H9 (cell line): ENCODE data around the gene MORF4L1. TPM values are rescaled to one million over a fixed set of nuclear protein-coding genes. Genes with fewer than 3 reads are reported as not detected.

Experiments used
- DNase-seq: peaks from one replicate; pipeline ENCODE4 v3.0.0-alpha.2; 2017
- H2AFZ ChIP-seq: one replicate; pipeline ENCODE4 v1.6.1; 2013; ENCODE audit warnings: mild to moderate bottlenecking, low read length, control low read depth, moderate library complexity
- H2AK5ac ChIP-seq: 2 replicates; pipeline ENCODE4 v1.6.1; 2013; ENCODE audit warnings: low read length, control low read depth, mixed read lengths; ENCODE audit not compliant: insufficient read length
- H2BK120ac ChIP-seq: one replicate; pipeline ENCODE4 v1.6.1; 2013; ENCODE audit warnings: low read depth, mild to moderate bottlenecking, low read length, control low read depth, inconsistent platforms; ENCODE audit not compliant: poor library complexity, severe bottlenecking
- H2BK12ac ChIP-seq: 2 replicates; pipeline ENCODE4 v1.6.1; 2013; ENCODE audit warnings: low read length, control low read depth, mixed read lengths, low read depth; ENCODE audit not compliant: insufficient read length
- H2BK15ac ChIP-seq: 2 replicates; pipeline ENCODE4 v1.6.1; 2013; ENCODE audit warnings: low read depth, low read length, control low read depth
- H2BK20ac ChIP-seq: one replicate; pipeline ENCODE4 v1.6.1; 2013; ENCODE audit warnings: low read depth, mild to moderate bottlenecking, low read length, control low read depth, inconsistent platforms; ENCODE audit not compliant: poor library complexity, severe bottlenecking
- H2BK5ac ChIP-seq: 2 replicates; pipeline ENCODE4 v1.6.1; 2013; ENCODE audit warnings: low read length, control low read depth, mixed read lengths; ENCODE audit not compliant: insufficient read length
- H3K14ac ChIP-seq: 2 replicates; pipeline ENCODE4 v1.6.1; 2013; ENCODE audit warnings: low read length, control low read depth; ENCODE audit not compliant: insufficient read depth
- H3K18ac ChIP-seq: 2 replicates; pipeline ENCODE4 v1.6.1; 2013; ENCODE audit warnings: low read depth, mild to moderate bottlenecking, mixed read lengths, low read length, control low read depth; ENCODE audit not compliant: insufficient read length
- H3K23ac ChIP-seq: 2 replicates; pipeline ENCODE4 v1.6.1; 2013; ENCODE audit warnings: low read length, control low read depth, mixed read lengths, low read depth; ENCODE audit not compliant: insufficient read length
- H3K23me2 ChIP-seq: 2 replicates; pipeline ENCODE4 v1.6.1; 2013; ENCODE audit warnings: low read depth, mild to moderate bottlenecking, mixed read lengths, low read length, control low read depth; ENCODE audit not compliant: insufficient read length, poor library complexity, severe bottlenecking
- H3K27ac ChIP-seq: 2 replicates; pipeline ENCODE4 v1.5.1; 2013; ENCODE audit warnings: low read length, control low read depth, mixed read lengths, low read depth; ENCODE audit not compliant: insufficient read length
- H3K27me3 ChIP-seq: 2 replicates; pipeline ENCODE4 v1.6.1; 2013; ENCODE audit warnings: low read length, control low read depth, inconsistent platforms; ENCODE audit not compliant: insufficient read depth
- H3K4ac ChIP-seq: 2 replicates; pipeline ENCODE4 v1.6.1; 2013; ENCODE audit warnings: low read depth, mild to moderate bottlenecking, control low read depth, inconsistent platforms, low read length, moderate library complexity
- H3K4me1 ChIP-seq: 2 replicates; pipeline ENCODE4 v1.6.1; 2013; ENCODE audit warnings: low read length, control low read depth, inconsistent platforms; ENCODE audit not compliant: insufficient read depth
- H3K4me2 ChIP-seq: 2 replicates; pipeline ENCODE4 v1.6.1; 2013; ENCODE audit warnings: low read length, control low read depth, mixed read lengths; ENCODE audit not compliant: insufficient read length, insufficient read depth
- H3K56ac ChIP-seq: 2 replicates; pipeline ENCODE4 v1.6.1; 2013; ENCODE audit warnings: low read depth, mild to moderate bottlenecking, mixed read lengths, low read length, control low read depth; ENCODE audit not compliant: insufficient read length
- H3K79me1 ChIP-seq: 2 replicates; pipeline ENCODE4 v1.6.1; 2013; ENCODE audit warnings: low read depth, mild to moderate bottlenecking, moderate library complexity, low read length, control low read depth, inconsistent platforms; ENCODE audit not compliant: insufficient read depth, poor library complexity, severe bottlenecking
- H3K79me2 ChIP-seq: 2 replicates; pipeline ENCODE4 v1.6.1; 2013; ENCODE audit warnings: low read length, control low read depth, inconsistent platforms; ENCODE audit not compliant: insufficient read depth
- H3K9ac ChIP-seq: 2 replicates; pipeline ENCODE4 v1.6.1; 2013; ENCODE audit warnings: low read length, control low read depth, mixed read lengths; ENCODE audit not compliant: insufficient read length; ENCODE audit errors: extremely low read depth
- H3K9me3 ChIP-seq: one replicate; pipeline ENCODE4 v1.6.1; 2013; ENCODE audit warnings: low read depth, low read length, inconsistent platforms; ENCODE audit not compliant: control insufficient read depth
- H3T11ph ChIP-seq: one replicate; pipeline ENCODE4 v1.6.1; 2013; ENCODE audit warnings: mild to moderate bottlenecking, low read length, control low read depth, inconsistent platforms
- H4K20me1 ChIP-seq: one replicate; pipeline ENCODE4 v1.6.1; 2013; ENCODE audit not compliant: control insufficient read depth, insufficient read length, insufficient read depth
- H4K5ac ChIP-seq: 2 replicates; pipeline ENCODE4 v1.6.1; 2013; ENCODE audit warnings: low read depth, mild to moderate bottlenecking, mixed read lengths, low read length, control low read depth; ENCODE audit not compliant: insufficient read length
- H4K8ac ChIP-seq: replicated peaks from 2 replicates; pipeline ENCODE4 v1.6.1; 2013; ENCODE audit warnings: low read length, control low read depth, mixed read lengths, low read depth; ENCODE audit not compliant: insufficient read length
- H4K91ac ChIP-seq: 2 replicates; pipeline ENCODE4 v1.6.1; 2013; ENCODE audit warnings: low read depth, mild to moderate bottlenecking, moderate library complexity, mixed read lengths, low read length, control low read depth; ENCODE audit not compliant: insufficient read length
- H3K27ac Mint-ChIP-seq, 3 experiments: 2 replicates in 2 of 3; 3 replicates in 1 of 3; pipeline ENCODE4 v1.8.0; 2020 to 2021; ENCODE audit warnings: mixed read lengths in 3 of 3, mild to moderate bottlenecking in 1 of 3, moderate library complexity in 1 of 3
- H3K27me3 Mint-ChIP-seq: 2 replicates; pipeline ENCODE4 v1.8.0; 2021; ENCODE audit warnings: low read depth, mild to moderate bottlenecking, moderate library complexity, mixed read lengths
- H3K36me3 Mint-ChIP-seq, 3 experiments: 2 replicates in 2 of 3; 3 replicates in 1 of 3; pipeline ENCODE4 v1.8.0; 2020 to 2021; ENCODE audit warnings: low read depth in 3 of 3, mixed read lengths in 3 of 3; ENCODE audit not compliant: insufficient read depth in 1 of 3
- H3K4me1 Mint-ChIP-seq, 2 experiments: 2 replicates each; pipeline ENCODE4 v1.8.0; 2020; ENCODE audit warnings: mixed read lengths in 2 of 2
- H3K4me3 Mint-ChIP-seq, 2 experiments: 2 replicates in 1 of 2; 3 replicates in 1 of 2; pipeline ENCODE4 v1.8.0; 2020 to 2021; ENCODE audit warnings: mild to moderate bottlenecking in 2 of 2, mixed read lengths in 2 of 2, moderate library complexity in 1 of 2
- H3K9me3 Mint-ChIP-seq, 2 experiments: 2 replicates in 1 of 2; 3 replicates in 1 of 2; pipeline ENCODE4 v1.8.0; 2020; ENCODE audit warnings: mild to moderate bottlenecking in 2 of 2, mixed read lengths in 2 of 2, moderate library complexity in 1 of 2
- WGBS: extraction: QIAGEN DNeasy Blood & Tissue Kit; methylation state at CpG from one replicate; pipeline ENCODE4 v1.1.7; 2013; ENCODE audit warnings: missing lambda C conversion rate, low lambda C conversion rate, mixed read lengths; ENCODE audit not compliant: insufficient read length; ENCODE audit errors: extremely low coverage; 5-methylcytosine and 5-hydroxymethylcytosine counted together
- total RNA-seq: library from RNA; stranded (reverse); gene quantifications from 2 replicates; pipeline ENCODE4 v1.2.1, GENCODE V29; 2021
- TF ChIP-seq, protein P1 (sequence below): fragments of 200-600 bp; sonication (generic); conservative IDR thresholded peaks from 3 replicates; pipeline ENCODE4 v1.8.0; 2021; ENCODE audit warnings: antibody characterized with exemption, mild to moderate bottlenecking

The MORF4L1 gene
- total RNA-seq, 1 experiment from 2014 or later, result 544 TPM

GRCh38 chr15:78929536-78930264, 57.0 kb downstream of the MORF4L1 start:
- H2BK5ac ChIP-seq, result no peak overlapping the region
- H3K4me3 Mint-ChIP-seq, result no peak overlapping the region
- TF ChIP-seq, protein P1, sequence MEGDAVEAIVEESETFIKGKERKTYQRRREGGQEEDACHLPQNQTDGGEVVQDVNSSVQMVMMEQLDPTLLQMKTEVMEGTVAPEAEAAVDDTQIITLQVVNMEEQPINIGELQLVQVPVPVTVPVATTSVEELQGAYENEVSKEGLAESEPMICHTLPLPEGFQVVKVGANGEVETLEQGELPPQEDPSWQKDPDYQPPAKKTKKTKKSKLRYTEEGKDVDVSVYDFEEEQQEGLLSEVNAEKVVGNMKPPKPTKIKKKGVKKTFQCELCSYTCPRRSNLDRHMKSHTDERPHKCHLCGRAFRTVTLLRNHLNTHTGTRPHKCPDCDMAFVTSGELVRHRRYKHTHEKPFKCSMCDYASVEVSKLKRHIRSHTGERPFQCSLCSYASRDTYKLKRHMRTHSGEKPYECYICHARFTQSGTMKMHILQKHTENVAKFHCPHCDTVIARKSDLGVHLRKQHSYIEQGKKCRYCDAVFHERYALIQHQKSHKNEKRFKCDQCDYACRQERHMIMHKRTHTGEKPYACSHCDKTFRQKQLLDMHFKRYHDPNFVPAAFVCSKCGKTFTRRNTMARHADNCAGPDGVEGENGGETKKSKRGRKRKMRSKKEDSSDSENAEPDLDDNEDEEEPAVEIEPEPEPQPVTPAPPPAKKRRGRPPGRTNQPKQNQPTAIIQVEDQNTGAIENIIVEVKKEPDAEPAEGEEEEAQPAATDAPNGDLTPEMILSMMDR, result no peak

More at GRCh38 chr15:78929536-78930264, 57.0 kb downstream of the MORF4L1 start:
- Mint-ChIP-seq H3K27me3 (peaks cover 7% of the 10 kb centered on the region), H3K4me1 (peaks cover 4% of the 10 kb centered on the region in 2 experiments; a peak in 2 of 4 replicates), H3K36me3 (peaks cover 0 to 3% (median 0%) of the 10 kb centered on the region in 3 experiments; a peak in 4 of 7 replicates), H3K9me3 (no peaks in the 10 kb centered on the region; a peak in 1 of 5 replicates), H3K27ac (peak overlapping the region in 1 of 3 experiments; percentile 74; a peak in 2 of 7 replicates)
- no peak overlapping the region for H4K5ac ChIP-seq
- H2AK5ac ChIP-seq, result no peak overlapping the region
- H3K27ac ChIP-seq, result no peak overlapping the region
- H2BK20ac ChIP-seq, result no peak overlapping the region
- no peak for DNase-seq
- H3K14ac ChIP-seq, result no peak overlapping the region
- H3K27me3 ChIP-seq, result no peaks in the 10 kb centered on the region
- no peak overlapping the region for H2BK12ac ChIP-seq
- no peak overlapping the region for H4K91ac ChIP-seq
- no peak overlapping the region for H3K56ac ChIP-seq
- no peaks in the 10 kb centered on the region for H3K9me3 ChIP-seq
- H3K23ac ChIP-seq, result no peak overlapping the region
- H3K79me2 ChIP-seq, result no peaks in the 10 kb centered on the region
- H4K8ac ChIP-seq, result no peak overlapping the region
- no peak overlapping the region for H3K4me2 ChIP-seq
- no peaks in the 10 kb centered on the region for H3K23me2 ChIP-seq
- no peak overlapping the region for H3K9ac ChIP-seq
- no peak overlapping the region for H3T11ph ChIP-seq
- no peak overlapping the region for H3K18ac ChIP-seq
- no peak overlapping the region for H2BK120ac ChIP-seq
- no peak overlapping the region for H3K4ac ChIP-seq
- no CpG with 5 or more reads among the region's 16 CpGs for whole genome bisulfite sequencing
- H2AFZ ChIP-seq, result no peak overlapping the region
- no peak overlapping the region for H2BK15ac ChIP-seq
- no peaks in the 10 kb centered on the region for H3K4me1 ChIP-seq
- H3K79me1 ChIP-seq, result no peaks in the 10 kb centered on the region
- no peaks in the 10 kb centered on the region for H4K20me1 ChIP-seq
